Measurements from ENCODE around the gene KLHDC1. TPM values are rescaled to one million over a fixed set of nuclear protein-coding genes. Genes with fewer than 3 reads are reported as not detected.
"Not testable (repeated sequence)": the region's sequence is repeated elsewhere in the genome, so short reads cannot be mapped to it uniquely, and the experiment has no call there.

The KLHDC1 gene
- total RNA-seq, 1 donor from 2014 or later = 0.98 TPM

DNA sequence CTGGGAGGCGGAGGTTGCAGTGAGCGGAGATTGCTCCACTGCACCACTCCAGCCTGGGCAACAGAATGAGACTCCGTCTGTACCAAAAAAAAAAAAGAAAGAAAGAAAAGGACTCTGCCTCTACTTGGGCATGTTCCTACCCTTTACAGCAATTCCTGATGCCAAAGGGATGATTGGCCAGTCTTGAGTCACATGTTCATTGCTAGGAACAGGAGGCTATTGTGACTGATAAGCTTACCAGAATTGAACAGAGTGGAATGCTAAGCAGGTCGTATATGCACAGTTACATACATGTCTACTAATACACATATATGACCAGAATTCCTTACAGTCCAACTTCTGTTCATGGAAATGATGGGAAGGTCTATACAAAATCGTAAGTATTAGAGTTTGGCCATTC, 34.3 kb downstream of the KLHDC1 start:
- DNase-seq = no peak
- no peaks in the 10 kb centered on the region for H3K9me3 Mint-ChIP-seq (ENCODE audit: unreplicated experiment)
- no peaks in the 10 kb centered on the region for H3K27me3 Mint-ChIP-seq (ENCODE audit: unreplicated experiment)
- H3K27ac Mint-ChIP-seq (ENCODE audit: unreplicated experiment) = no peak overlapping the region
- TF ChIP-seq, protein P1, sequence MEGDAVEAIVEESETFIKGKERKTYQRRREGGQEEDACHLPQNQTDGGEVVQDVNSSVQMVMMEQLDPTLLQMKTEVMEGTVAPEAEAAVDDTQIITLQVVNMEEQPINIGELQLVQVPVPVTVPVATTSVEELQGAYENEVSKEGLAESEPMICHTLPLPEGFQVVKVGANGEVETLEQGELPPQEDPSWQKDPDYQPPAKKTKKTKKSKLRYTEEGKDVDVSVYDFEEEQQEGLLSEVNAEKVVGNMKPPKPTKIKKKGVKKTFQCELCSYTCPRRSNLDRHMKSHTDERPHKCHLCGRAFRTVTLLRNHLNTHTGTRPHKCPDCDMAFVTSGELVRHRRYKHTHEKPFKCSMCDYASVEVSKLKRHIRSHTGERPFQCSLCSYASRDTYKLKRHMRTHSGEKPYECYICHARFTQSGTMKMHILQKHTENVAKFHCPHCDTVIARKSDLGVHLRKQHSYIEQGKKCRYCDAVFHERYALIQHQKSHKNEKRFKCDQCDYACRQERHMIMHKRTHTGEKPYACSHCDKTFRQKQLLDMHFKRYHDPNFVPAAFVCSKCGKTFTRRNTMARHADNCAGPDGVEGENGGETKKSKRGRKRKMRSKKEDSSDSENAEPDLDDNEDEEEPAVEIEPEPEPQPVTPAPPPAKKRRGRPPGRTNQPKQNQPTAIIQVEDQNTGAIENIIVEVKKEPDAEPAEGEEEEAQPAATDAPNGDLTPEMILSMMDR (IDR thresholded peaks at IDR 0.05; ENCODE audit: partially characterized antibody, unreplicated experiment) = no peak
- no peaks in the 10 kb centered on the region for H3K4me1 Mint-ChIP-seq (ENCODE audit: low read depth, unreplicated experiment)
- H3K36me3 Mint-ChIP-seq (ENCODE audit: unreplicated experiment) = no peaks in the 10 kb centered on the region
- H3K4me3 Mint-ChIP-seq (ENCODE audit: unreplicated experiment) = no peak overlapping the region

GRCh38 chr14:49732896-49733295, 40.0 kb downstream of the KLHDC1 start:
- Mint-ChIP-seq H3K36me3 (ENCODE audit: unreplicated experiment) (no peaks in the 10 kb centered on the region), H3K27ac (ENCODE audit: unreplicated experiment) (no peak overlapping the region), H3K27me3 (ENCODE audit: unreplicated experiment) (no peaks in the 10 kb centered on the region), H3K4me3 (ENCODE audit: unreplicated experiment) (no peak overlapping the region), H3K9me3 (ENCODE audit: unreplicated experiment) (no peaks in the 10 kb centered on the region), H3K4me1 (ENCODE audit: low read depth, unreplicated experiment) (no peaks in the 10 kb centered on the region)
- TF ChIP-seq, protein P1 (IDR thresholded peaks at IDR 0.05; ENCODE audit: partially characterized antibody, unreplicated experiment) = no peak
- DNase-seq = no peak

- DNase-seq = no peak
- H3K36me3 Mint-ChIP-seq (ENCODE audit: unreplicated experiment) = no peaks in the 10 kb centered on the region
- H3K4me1 Mint-ChIP-seq (ENCODE audit: low read depth, unreplicated experiment) = no peaks in the 10 kb centered on the region
- H3K9me3 Mint-ChIP-seq (ENCODE audit: unreplicated experiment) = no peaks in the 10 kb centered on the region
- H3K27ac Mint-ChIP-seq (ENCODE audit: unreplicated experiment) = no peak overlapping the region
- H3K4me3 Mint-ChIP-seq (ENCODE audit: unreplicated experiment) = no peak overlapping the region
- TF ChIP-seq, protein P1 (IDR thresholded peaks at IDR 0.05; ENCODE audit: partially characterized antibody, unreplicated experiment) = no peak
- no peaks in the 10 kb centered on the region for H3K27me3 Mint-ChIP-seq (ENCODE audit: unreplicated experiment)
These were observed 40.9 kb downstream of the KLHDC1 start for GRCh38 chr14:49733836-49734235.

- not testable (repeated sequence) for H3K27ac Mint-ChIP-seq (ENCODE audit: unreplicated experiment); H3K4me3 Mint-ChIP-seq (ENCODE audit: unreplicated experiment); H3K27me3 Mint-ChIP-seq (ENCODE audit: unreplicated experiment); DNase-seq; H3K9me3 Mint-ChIP-seq (ENCODE audit: unreplicated experiment); H3K4me1 Mint-ChIP-seq (ENCODE audit: low read depth, unreplicated experiment); H3K36me3 Mint-ChIP-seq (ENCODE audit: unreplicated experiment)
These were observed 42.7 kb downstream of the KLHDC1 start for GRCh38 chr14:49735669-49736068.

- no peak overlapping the region for H3K27ac Mint-ChIP-seq (ENCODE audit: unreplicated experiment)
- no peaks in the 10 kb centered on the region for H3K9me3 Mint-ChIP-seq (ENCODE audit: unreplicated experiment)
- no peaks in the 10 kb centered on the region for H3K36me3 Mint-ChIP-seq (ENCODE audit: unreplicated experiment)
- H3K4me1 Mint-ChIP-seq (ENCODE audit: low read depth, unreplicated experiment) = no peaks in the 10 kb centered on the region
- H3K4me3 Mint-ChIP-seq (ENCODE audit: unreplicated experiment) = no peak overlapping the region
- TF ChIP-seq, protein P1 (IDR thresholded peaks at IDR 0.05; ENCODE audit: partially characterized antibody, unreplicated experiment) = no peak
- H3K27me3 Mint-ChIP-seq (ENCODE audit: unreplicated experiment) = peaks cover 3% of the 10 kb centered on the region
- DNase-seq = no peak
These were observed 52.3 kb downstream of the KLHDC1 start for GRCh38 chr14:49745191-49745590.

DNA sequence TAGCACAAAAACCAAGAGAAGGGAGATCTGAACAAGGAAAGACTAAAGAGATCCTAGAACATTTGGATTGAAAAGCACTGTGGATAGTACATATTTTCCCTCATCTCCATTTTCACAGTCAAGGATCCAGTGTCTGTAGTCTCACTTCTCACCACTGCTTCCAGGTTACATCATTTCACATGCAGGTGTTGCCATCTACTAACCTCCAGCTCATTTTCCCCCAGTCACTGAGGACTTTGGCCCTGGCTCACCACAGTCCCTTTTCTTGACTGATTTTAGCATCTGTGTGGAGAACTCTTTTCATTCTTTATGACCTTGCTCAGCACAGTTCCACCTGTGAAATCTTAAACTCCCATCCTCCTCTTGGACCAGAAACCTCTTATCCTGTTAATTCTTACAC, 53.6 kb downstream of the KLHDC1 start:
- not testable (repeated sequence) for H3K27ac Mint-ChIP-seq (ENCODE audit: unreplicated experiment); H3K4me1 Mint-ChIP-seq (ENCODE audit: low read depth, unreplicated experiment); H3K27me3 Mint-ChIP-seq (ENCODE audit: unreplicated experiment); H3K4me3 Mint-ChIP-seq (ENCODE audit: unreplicated experiment); DNase-seq; H3K36me3 Mint-ChIP-seq (ENCODE audit: unreplicated experiment); H3K9me3 Mint-ChIP-seq (ENCODE audit: unreplicated experiment)

Data from glutamatergic neuron (in vitro differentiated cells).